Mesenteric fat pad (tissue), 1 donor: ENCODE data around the gene PLA2G2C. TPM values are rescaled to one million over a fixed set of nuclear protein-coding genes. Genes with fewer than 3 reads are reported as not detected.

ENCODE experiments used
- DNase-seq: peaks from one replicate; pipeline ENCODE4 v3.0.0-alpha.2; 2020; ENCODE audit warnings: low spot score
- total RNA-seq: library from RNA; stranded (reverse); fragmentation: NEBNext Ultra II Directional; extraction: Animal tissue kit (Norgen Biotek cat#: 25700); gene quantifications from one replicate; pipeline ENCODE4 v1.2.1, GENCODE V29; 2021
- donor health status: DM: yes; HTN: yes; CAD: no.

Gene PLA2G2C
- total RNA-seq, 1 donor from 2014 or later, result 0.74 TPM

GRCh38 chr1:20184997-20185833 lies 1.1 kb downstream of the PLA2G2C start:
- no peak for DNase-seq

DNA sequence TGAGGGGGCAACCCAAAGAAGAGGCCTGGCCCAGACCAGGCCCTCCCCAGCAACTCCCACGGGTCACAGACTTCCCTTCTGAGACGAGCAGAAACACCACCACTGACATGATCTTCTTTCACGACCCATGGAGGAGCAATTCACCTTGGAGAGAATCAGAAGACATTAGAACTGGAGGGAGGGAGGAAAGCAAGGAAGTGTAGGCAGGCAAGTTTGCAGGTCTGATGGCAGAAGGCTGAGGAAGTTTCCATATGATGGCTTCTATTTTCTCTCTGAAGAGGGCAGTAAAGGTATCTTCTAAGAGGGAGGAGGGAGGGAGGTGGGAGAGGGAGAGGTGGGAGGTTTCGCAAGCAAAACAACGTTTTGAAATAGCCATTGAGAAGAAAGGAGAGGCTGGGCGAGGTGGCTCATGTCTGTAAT lies 1.8 kb downstream of the PLA2G2C start:
- DNase-seq, result no peak

- DNase-seq, result no peak
Measured at GRCh38 chr1:20183616-20184271, 2.6 kb downstream of the PLA2G2C start.

- DNase-seq, result no peak
Measured at GRCh38 chr1:20183035-20183434, 3.3 kb downstream of the PLA2G2C start.

DNA sequence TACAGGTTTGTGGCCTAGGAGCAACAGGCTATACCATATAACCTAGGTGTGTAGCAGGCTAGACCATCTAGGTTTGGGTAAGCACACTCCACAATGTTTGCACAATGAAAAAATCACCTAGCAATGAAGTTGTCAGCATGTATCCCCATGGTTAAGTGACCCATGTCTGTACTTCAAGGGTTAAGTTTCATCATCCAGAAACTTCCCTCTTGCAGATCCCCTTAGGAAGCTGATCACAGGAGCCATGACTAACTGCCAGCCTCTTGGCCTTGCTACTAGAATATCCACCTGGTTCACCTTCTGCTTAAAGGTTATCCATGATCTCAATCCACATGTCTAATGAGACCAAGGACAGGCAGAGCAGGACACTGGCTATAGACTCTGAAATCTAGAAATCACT lies 3.9 kb downstream of the PLA2G2C start:
- no peak for DNase-seq

DNA sequence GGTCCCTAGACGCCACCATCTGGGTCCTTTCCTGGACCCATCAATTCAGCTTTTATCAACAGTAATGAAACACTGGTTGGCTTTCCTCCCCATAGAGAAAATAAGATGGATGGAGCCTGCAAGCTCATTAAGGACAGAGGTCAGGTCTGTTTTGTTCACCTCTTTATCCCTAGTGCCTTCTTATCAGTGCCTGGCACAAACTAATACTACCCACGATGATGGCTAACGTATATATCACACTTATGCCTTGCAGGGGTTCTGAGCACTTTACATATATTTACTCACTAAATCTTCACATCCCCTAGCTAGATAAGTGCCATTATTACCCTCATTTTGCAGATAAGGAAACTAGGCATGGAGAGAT lies 5.5 kb downstream of the PLA2G2C start:
- no peak for DNase-seq

DNA sequence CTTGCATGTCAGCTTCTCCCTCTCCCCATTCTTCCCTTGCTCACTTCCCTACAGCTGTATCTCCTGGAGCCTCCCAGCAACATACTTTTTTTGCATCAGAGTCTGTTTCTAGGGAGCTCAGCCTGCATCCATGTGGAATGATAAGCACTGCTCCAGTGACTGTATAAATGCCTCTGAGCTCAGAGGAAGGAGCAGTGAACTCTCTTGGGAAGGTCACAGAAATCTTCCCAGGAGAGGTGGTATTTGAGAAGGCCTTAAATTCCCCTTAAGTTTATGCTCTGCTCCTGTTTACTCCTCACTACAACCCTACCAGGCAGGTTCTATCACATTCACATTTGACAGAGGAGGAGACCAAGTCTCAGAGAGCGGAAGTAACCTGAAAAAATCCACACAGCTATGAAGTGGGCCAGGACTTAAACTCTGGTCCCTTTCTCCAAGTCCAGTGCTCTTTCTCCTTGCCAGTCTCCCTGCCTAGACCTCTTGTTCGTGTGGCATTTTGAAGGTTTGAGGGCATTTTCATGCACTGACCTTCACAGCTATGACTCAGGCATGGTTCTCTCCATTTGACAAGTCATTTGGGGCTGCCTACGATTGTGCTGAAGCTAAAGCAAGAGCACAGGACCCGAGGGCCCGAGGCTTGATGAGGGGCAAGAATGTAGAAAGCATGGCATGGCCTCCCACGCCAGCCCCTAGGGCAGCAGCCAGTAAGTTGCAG lies 6.0 kb downstream of the PLA2G2C start:
- no peak for DNase-seq

- DNase-seq, result no peak
Measured at GRCh38 chr1:20179371-20180128, 6.8 kb downstream of the PLA2G2C start.

DNA sequence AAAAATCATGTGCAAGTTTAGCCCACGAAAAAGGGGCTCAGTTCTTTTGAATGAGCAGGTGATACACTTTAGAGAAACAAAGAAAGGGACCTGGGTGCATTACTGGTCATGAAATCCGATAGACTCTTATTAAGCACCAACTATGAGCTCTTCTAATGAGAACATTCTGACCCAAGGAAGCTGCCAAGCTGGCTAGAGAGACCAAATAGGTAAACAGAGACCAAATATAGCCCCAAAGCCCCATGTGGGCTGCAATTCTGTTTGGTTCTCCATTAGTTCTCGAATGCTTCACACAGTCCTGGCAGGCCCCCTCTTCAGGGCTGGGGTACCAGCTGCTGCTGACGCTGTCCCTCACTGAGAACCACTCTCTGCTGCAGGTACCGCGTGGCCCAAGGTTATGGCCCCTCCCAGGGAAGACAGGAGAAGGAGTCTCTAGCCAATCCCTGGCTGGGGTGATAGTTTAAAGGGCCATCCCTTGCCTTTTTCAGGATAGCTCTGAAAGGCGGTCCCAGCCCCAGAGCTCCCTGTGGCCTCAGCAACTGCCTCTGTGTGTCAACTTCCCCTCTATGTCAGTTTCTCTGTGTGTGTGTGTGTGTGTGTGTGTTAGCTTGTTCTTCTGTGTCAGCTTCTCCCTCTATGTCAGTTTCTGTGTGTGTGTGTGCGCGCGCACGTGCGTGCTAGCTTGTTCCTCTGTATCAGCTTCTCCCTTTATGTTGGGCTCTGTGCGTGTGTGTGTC lies 7.5 kb downstream of the PLA2G2C start:
- no peak for DNase-seq

GRCh38 chr1:20174937-20175666 lies 11.2 kb downstream of the PLA2G2C start:
- DNase-seq, result no peak

DNA sequence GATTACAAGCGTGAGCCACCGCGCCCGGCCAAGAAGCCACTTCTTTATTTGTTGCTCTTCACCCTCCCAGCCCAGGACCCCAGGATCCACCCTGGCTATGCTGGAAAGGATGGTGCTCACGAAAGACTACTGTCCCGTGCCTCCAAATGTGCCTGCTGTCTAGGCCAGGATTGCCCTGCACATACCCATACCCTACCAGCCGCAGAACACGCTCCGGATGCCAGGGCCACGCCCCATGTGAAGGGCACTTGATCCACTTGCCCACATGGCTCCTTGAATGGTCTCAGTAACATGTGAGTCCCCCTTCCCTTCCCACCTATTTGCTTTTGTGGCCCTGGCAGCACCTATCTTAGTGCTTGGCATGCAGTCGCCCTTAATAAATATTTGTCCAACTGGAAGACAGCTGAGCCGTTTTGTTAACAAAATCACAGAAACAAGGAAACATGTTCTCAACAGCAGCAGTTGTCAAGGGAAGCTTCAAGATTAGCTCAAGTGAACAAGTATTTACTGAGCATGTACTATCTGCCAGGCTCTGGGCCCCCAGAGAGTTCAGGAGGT lies 14.2 kb downstream of the PLA2G2C start:
- DNase-seq, result no peak

DNA sequence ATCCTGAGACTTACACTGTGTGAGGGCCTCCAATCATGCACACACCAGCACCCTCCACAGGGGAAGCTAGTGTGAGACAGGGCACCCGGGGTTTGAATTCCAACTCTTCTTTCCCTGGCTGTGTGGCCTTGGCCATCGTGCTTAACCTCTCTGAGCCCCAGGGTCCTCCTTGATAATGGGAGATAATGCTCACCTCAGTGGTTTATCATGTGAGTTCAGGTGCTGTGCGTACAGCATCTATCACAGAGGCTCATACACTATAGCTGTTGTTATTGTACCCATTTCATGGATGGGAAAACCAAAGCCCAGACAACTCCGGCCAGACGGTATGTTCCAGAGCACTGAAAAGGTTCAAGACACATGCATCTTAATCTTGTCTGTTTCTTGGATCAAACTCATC lies 16.4 kb downstream of the PLA2G2C start:
- no peak for DNase-seq

DNA sequence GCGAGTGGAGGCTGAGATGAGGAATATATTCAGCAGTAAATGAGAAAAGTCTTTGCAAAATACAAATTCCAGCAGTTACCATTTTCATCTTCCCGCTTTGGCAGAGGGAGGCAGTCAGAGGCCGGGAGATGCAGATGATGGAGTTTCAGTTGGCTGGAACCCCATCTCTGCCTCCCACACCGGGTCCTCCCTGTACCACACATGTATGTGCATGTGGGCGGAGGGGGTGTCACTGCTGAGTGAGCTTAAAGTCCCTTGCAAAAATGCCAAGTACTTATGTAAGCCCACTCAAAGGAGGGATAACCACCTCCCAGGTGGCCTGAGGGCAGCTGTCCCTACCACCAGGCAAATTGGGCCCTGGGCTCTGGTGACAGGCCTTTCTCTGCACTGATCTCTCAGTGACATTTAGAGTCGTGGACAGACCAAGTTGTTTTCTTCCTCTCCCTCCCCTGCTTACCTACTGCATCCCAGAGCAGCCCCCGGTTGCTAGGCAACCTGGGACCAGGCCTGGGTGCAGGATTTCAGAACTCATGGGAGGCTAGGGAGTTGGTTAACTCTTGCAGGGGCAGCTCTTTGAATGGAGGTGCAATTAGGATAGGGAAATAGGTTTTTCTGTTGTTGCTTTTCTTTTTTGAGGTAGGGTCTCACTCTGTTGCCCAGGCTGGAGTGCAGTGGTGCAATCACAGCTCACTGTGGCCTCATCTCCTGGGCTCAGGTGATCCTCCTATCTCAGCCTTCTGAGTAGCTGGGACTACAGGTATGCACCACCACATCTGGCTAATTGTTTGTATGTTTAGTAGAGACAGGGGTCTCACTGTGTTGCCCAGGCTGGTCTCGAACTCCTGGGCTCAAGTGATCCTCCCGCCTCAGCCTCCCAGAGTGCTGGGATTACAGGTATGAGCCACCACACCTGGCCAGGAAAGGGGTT lies 17.5 kb downstream of the PLA2G2C start:
- DNase-seq, result no peak

GRCh38 chr1:20167126-20167525 lies 19.2 kb downstream of the PLA2G2C start:
- no peak for DNase-seq

DNA sequence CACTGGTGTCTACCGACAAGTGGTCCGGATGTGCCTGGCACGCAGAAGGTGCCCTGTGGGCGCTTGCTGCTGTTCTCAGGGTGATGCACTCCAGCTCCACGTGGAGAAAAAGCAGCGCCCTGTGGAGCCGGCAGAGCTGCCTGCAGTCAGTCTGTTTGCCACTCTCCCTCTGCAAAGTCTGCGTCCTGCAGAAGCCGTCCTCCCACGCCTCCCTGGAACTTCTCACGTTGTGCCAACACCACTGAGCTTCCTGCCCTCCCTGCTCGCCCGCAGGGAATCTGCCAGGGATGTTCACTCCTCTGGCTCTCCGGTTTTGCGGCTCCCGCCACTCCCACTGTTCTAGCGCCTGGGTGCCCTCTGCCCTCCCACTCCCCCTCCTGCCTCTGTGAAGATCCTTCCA lies 20.3 kb downstream of the PLA2G2C start:
- no peak for DNase-seq

GRCh38 chr1:20165522-20165951 lies 20.8 kb downstream of the PLA2G2C start:
- no peak for DNase-seq

GRCh38 chr1:20164694-20165202 lies 21.6 kb downstream of the PLA2G2C start:
- DNase-seq, result no peak

- DNase-seq, result no peak
Measured at GRCh38 chr1:20160034-20160433, 26.3 kb downstream of the PLA2G2C start.
